MCF 10A (cell line): ENCODE measurements around the gene BRF1. TPM values are rescaled to one million over a fixed set of nuclear protein-coding genes. Genes with fewer than 3 reads are reported as not detected.

ENCODE experiments used
- BruUV-seq: library from RNA; stranded (reverse); fragments of 400-500 nt; replicated peaks from 2 replicates; lab custom pipeline; 2021; lab: Mats Ljungman, UMichigan
- CTCF ChIA-PET: fragments of 300-600 bp; sonication (Branson Sonifier 250); formaldehyde crosslinking; extraction: SDS; loops from one replicate; lab custom pipeline; 2021; ENCODE audit warnings: antibody characterized with exemption, inconsistent platforms; lab: Yijun Ruan, JAX
- POLR2A ChIA-PET: fragments of 300-600, 350-650 bp; sonication (Branson Sonifier 250); formaldehyde crosslinking; extraction: SDS; loops from one replicate; lab custom pipeline; 2020; ENCODE audit warnings: antibody characterized with exemption, inconsistent platforms; lab: Yijun Ruan, JAX
- DNase-seq: peaks from one replicate; pipeline ENCODE4 v3.0.0-alpha.2; 2018; ENCODE audit not compliant: unreplicated experiment
- H3K27ac Mint-ChIP-seq: one replicate; pipeline ENCODE4 v1.8.0; 2022; ENCODE audit warnings: mild to moderate bottlenecking, low read depth, mixed read lengths; ENCODE audit not compliant: unreplicated experiment
- H3K27me3 Mint-ChIP-seq: one replicate; pipeline ENCODE4 v1.8.0; 2022; ENCODE audit warnings: mixed read lengths; ENCODE audit not compliant: insufficient read depth, unreplicated experiment
- H3K36me3 Mint-ChIP-seq: one replicate; pipeline ENCODE4 v1.8.0; 2022; ENCODE audit warnings: mild to moderate bottlenecking, moderate library complexity, mixed read lengths; ENCODE audit not compliant: insufficient read depth, unreplicated experiment
- H3K4me1 Mint-ChIP-seq: one replicate; pipeline ENCODE4 v1.8.0; 2022; ENCODE audit warnings: mixed read lengths; ENCODE audit not compliant: insufficient read depth, unreplicated experiment
- H3K4me3 Mint-ChIP-seq: one replicate; pipeline ENCODE4 v1.8.0; 2022; ENCODE audit warnings: mild to moderate bottlenecking, moderate library complexity, mixed read lengths; ENCODE audit not compliant: unreplicated experiment
- H3K9me3 Mint-ChIP-seq: one replicate; pipeline ENCODE4 v1.8.0; 2022; ENCODE audit warnings: mixed read lengths; ENCODE audit not compliant: unreplicated experiment
- CTCF ChIP-seq: fragments of 200-600 bp; IDR thresholded peaks from one replicate; pipeline ENCODE4 v1.8.0; 2022; ENCODE audit warnings: antibody characterized with exemption, mild to moderate bottlenecking; ENCODE audit not compliant: unreplicated experiment
- intact Hi-C: fragments of 100-400 bp; cut with micrococcal nuclease; formaldehyde crosslinking; loops from 2 replicates; pipeline ENCODE4 v1.14.1; 2022
- total RNA-seq: library from RNA; stranded (reverse); gene quantifications from 2 replicates; pipeline ENCODE4 v1.2.3, GENCODE V29; 2022

BRF1 gene
- total RNA-seq, 1 experiment from 2014 or later = 30.7 TPM

GRCh38 chr14:105167303-105168092, 133.3 kb downstream of the BRF1 start:
- no TSS peak for BruUV-seq
- no peaks in the 10 kb centered on the region for H3K27me3 Mint-ChIP-seq
- peak; percentile 60 for DNase-seq
- no peak overlapping the region for H3K27ac Mint-ChIP-seq
- no peaks in the 10 kb centered on the region for H3K9me3 Mint-ChIP-seq
- H3K4me1 Mint-ChIP-seq = peaks cover 12% of the 10 kb centered on the region
- H3K4me3 Mint-ChIP-seq = peak overlapping the region; percentile 66
- CTCF ChIA-PET = interaction anchor here (0.7 to 4.0 kb wide), 3 partner anchors 12 to 77 kb away, joined by 3 to 32 read pairs (median 4); no protein-coding TSS in a partner anchor
- intact Hi-C loops = loop anchor here (1.0 kb wide), 1 partner anchor 76 kb away; no protein-coding TSS in a partner anchor
- H3K36me3 Mint-ChIP-seq = peaks cover 7% of the 10 kb centered on the region
- TF ChIP-seq CTCF = peak; percentile 42
- POLR2A ChIA-PET = interaction anchor here (0.6 to 7.2 kb wide), 8 partner anchors 14 to 195 kb away, joined by 3 to 79 read pairs (median 4); partner anchors contain the start of genes BRF1 and NUDT14

GRCh38 chr14:105166571-105167302, 134.1 kb downstream of the BRF1 start:
- H3K4me1 Mint-ChIP-seq = peaks cover 12% of the 10 kb centered on the region
- BruUV-seq = TSS peak; percentile 34
- peaks cover 7% of the 10 kb centered on the region for H3K36me3 Mint-ChIP-seq
- ChIA-PET POLR2A (interaction anchor here (0.5 to 7.2 kb wide), 6 partner anchors 63 to 194 kb away, joined by 3 to 79 read pairs (median 4); partner anchors contain the start of gene BRF1), CTCF (interaction anchor here (0.6 to 4.0 kb wide), 6 partner anchors 47 to 381 kb away, joined by 3 to 32 read pairs (median 3); no protein-coding TSS in a partner anchor)
- intact Hi-C loops = loop anchor here (1.0 kb wide), 1 partner anchor 75 kb away; no protein-coding TSS in a partner anchor
- no peak overlapping the region for H3K27ac Mint-ChIP-seq
- no peaks in the 10 kb centered on the region for H3K9me3 Mint-ChIP-seq
- DNase-seq = peak; percentile 48
- peak overlapping the region; percentile 66 for H3K4me3 Mint-ChIP-seq
- no peak for TF ChIP-seq CTCF
- no peaks in the 10 kb centered on the region for H3K27me3 Mint-ChIP-seq

- Mint-ChIP-seq H3K4me3 (peak overlapping the region; percentile 66), H3K9me3 (no peaks in the 10 kb centered on the region), H3K4me1 (peaks cover 12% of the 10 kb centered on the region), H3K36me3 (peaks cover 7% of the 10 kb centered on the region), H3K27ac (no peak overlapping the region), H3K27me3 (no peaks in the 10 kb centered on the region)
- ChIA-PET POLR2A (interaction anchor here (1.4 to 7.2 kb wide), 4 partner anchors 72 to 194 kb away, joined by 3 to 79 read pairs (median 6); partner anchors contain the start of gene BRF1), CTCF (interaction anchor here (0.5 to 4.0 kb wide), 10 partner anchors 34 to 382 kb away, joined by 3 to 32 read pairs (median 3); no protein-coding TSS in a partner anchor)
- TF ChIP-seq CTCF = no peak
- DNase-seq = peak; percentile 68
- intact Hi-C loops = no loop called here
- BruUV-seq = no TSS peak
Observed at GRCh38 chr14:105165761-105166485, 134.9 kb downstream of the BRF1 start.
